Measurements from ENCODE around the gene TSSK1B. TPM values are rescaled to one million over a fixed set of nuclear protein-coding genes. Genes with fewer than 3 reads are reported as not detected.
"Not testable (repeated sequence)": the region's sequence is repeated elsewhere in the genome, so short reads cannot be mapped to it uniquely, and the experiment has no call there.

The TSSK1B gene
- total RNA-seq, 1 experiment from 2014 or later: 0.08 TPM

GRCh38 chr5:113433862-113434612, 752 bp downstream of the TSSK1B start:
- no peak overlapping the region for H3K27ac ChIP-seq
- H3K27me3 ChIP-seq: peaks cover 4% of the 10 kb centered on the region
- H3K9me3 ChIP-seq (replicated peaks): no peaks in the 10 kb centered on the region
- DNase-seq: no peak
- no peak overlapping the region for H3K4me3 ChIP-seq
- no peaks in the 10 kb centered on the region for H3K36me3 ChIP-seq
- no peaks in the 10 kb centered on the region for H3K4me1 ChIP-seq

GRCh38 chr5:113433071-113433470, 1.7 kb downstream of the TSSK1B start:
- peaks cover 4% of the 10 kb centered on the region for H3K27me3 ChIP-seq
- no peaks in the 10 kb centered on the region for H3K36me3 ChIP-seq
- H3K27ac ChIP-seq: no peak overlapping the region

GRCh38 chr5:113427871-113428574, 6.8 kb downstream of the TSSK1B start:
- no peak overlapping the region for H3K4me3 ChIP-seq
- no peak overlapping the region for H3K27ac ChIP-seq
- no peak for DNase-seq
- no peaks in the 10 kb centered on the region for H3K9me3 ChIP-seq (replicated peaks)
- no peaks in the 10 kb centered on the region for H3K36me3 ChIP-seq
- H3K4me1 ChIP-seq: no peaks in the 10 kb centered on the region
- no peaks in the 10 kb centered on the region; the same call in 1 of the 2 replicates for H3K27me3 ChIP-seq

More at GRCh38 chr5:113433071-113433470, 1.7 kb downstream of the TSSK1B start:
- H3K4me3 ChIP-seq: no peak overlapping the region
- H3K9me3 ChIP-seq (replicated peaks): no peaks in the 10 kb centered on the region
- no peaks in the 10 kb centered on the region for H3K4me1 ChIP-seq
- DNase-seq: no peak

GRCh38 chr5:113425909-113426308, 8.9 kb downstream of the TSSK1B start:
- no peaks in the 10 kb centered on the region for H3K36me3 ChIP-seq
- no peaks in the 10 kb centered on the region; the same call in 1 of the 2 replicates for H3K27me3 ChIP-seq
- H3K27ac ChIP-seq: no peak overlapping the region
- H3K9me3 ChIP-seq (replicated peaks): no peaks in the 10 kb centered on the region
- no peaks in the 10 kb centered on the region for H3K4me1 ChIP-seq
- DNase-seq: no peak
- H3K4me3 ChIP-seq: no peak overlapping the region

- Histone ChIP-seq H3K4me3 (no peak overlapping the region), H3K27me3 (no peaks in the 10 kb centered on the region), H3K4me1 (no peaks in the 10 kb centered on the region), H3K9me3 (replicated peaks) (no peaks in the 10 kb centered on the region), H3K27ac (no peak overlapping the region), H3K36me3 (no peaks in the 10 kb centered on the region)
- no peak for DNase-seq
These were observed 13.1 kb downstream of the TSSK1B start for GRCh38 chr5:113421693-113422092.

GRCh38 chr5:113405530-113405929, 29.3 kb downstream of the TSSK1B start:
- Histone ChIP-seq H3K4me3 (no peak overlapping the region), H3K4me1 (no peaks in the 10 kb centered on the region), H3K36me3 (no peaks in the 10 kb centered on the region), H3K27me3 (peaks cover 3% of the 10 kb centered on the region; the same call in 1 of the 2 replicates), H3K27ac (no peak overlapping the region), H3K9me3 (replicated peaks) (no peaks in the 10 kb centered on the region)
- DNase-seq: no peak

- Histone ChIP-seq H3K27ac (no peak overlapping the region), H3K36me3 (no peaks in the 10 kb centered on the region), H3K9me3 (replicated peaks) (no peaks in the 10 kb centered on the region), H3K4me3 (no peak overlapping the region), H3K4me1 (no peaks in the 10 kb centered on the region), H3K27me3 (peaks cover 3% of the 10 kb centered on the region; the same call in 1 of the 2 replicates)
- no peak for DNase-seq
These were observed 30.5 kb downstream of the TSSK1B start for GRCh38 chr5:113404269-113404668.

GRCh38 chr5:113397986-113398385, 36.8 kb downstream of the TSSK1B start:
- H3K27ac ChIP-seq; H3K27me3 ChIP-seq; H3K9me3 ChIP-seq (replicated peaks); H3K4me1 ChIP-seq; H3K36me3 ChIP-seq; DNase-seq; H3K4me3 ChIP-seq: not testable (repeated sequence)

- no peak overlapping the region for H3K27ac ChIP-seq
- no peaks in the 10 kb centered on the region for H3K9me3 ChIP-seq (replicated peaks)
- no peaks in the 10 kb centered on the region for H3K4me1 ChIP-seq
- H3K4me3 ChIP-seq: no peak overlapping the region
- DNase-seq: no peak
- no peaks in the 10 kb centered on the region for H3K27me3 ChIP-seq
- no peaks in the 10 kb centered on the region for H3K36me3 ChIP-seq
These were observed 37.7 kb downstream of the TSSK1B start for GRCh38 chr5:113397046-113397445.

- DNase-seq: no peak
- H3K4me1 ChIP-seq: no peaks in the 10 kb centered on the region
These were observed 40.1 kb downstream of the TSSK1B start for GRCh38 chr5:113394658-113395057.

GRCh38 chr5:113390224-113390623, 44.6 kb downstream of the TSSK1B start:
- no peaks in the 10 kb centered on the region for H3K4me1 ChIP-seq
- no peak overlapping the region for H3K27ac ChIP-seq
- no peak for DNase-seq
- no peaks in the 10 kb centered on the region for H3K9me3 ChIP-seq (replicated peaks)
- H3K36me3 ChIP-seq: no peaks in the 10 kb centered on the region
- H3K27me3 ChIP-seq: no peaks in the 10 kb centered on the region
- H3K4me3 ChIP-seq: no peak overlapping the region

More at GRCh38 chr5:113394658-113395057, 40.1 kb downstream of the TSSK1B start:
- no peak overlapping the region for H3K4me3 ChIP-seq
- H3K9me3 ChIP-seq (replicated peaks): no peaks in the 10 kb centered on the region
- H3K27me3 ChIP-seq: no peaks in the 10 kb centered on the region
- no peaks in the 10 kb centered on the region for H3K36me3 ChIP-seq
- no peak overlapping the region for H3K27ac ChIP-seq

- no peak overlapping the region for H3K4me3 ChIP-seq
- no peaks in the 10 kb centered on the region for H3K9me3 ChIP-seq (replicated peaks)
- H3K27ac ChIP-seq: no peak overlapping the region
- no peaks in the 10 kb centered on the region for H3K36me3 ChIP-seq
- no peak for DNase-seq
- H3K4me1 ChIP-seq: no peaks in the 10 kb centered on the region
- H3K27me3 ChIP-seq: no peaks in the 10 kb centered on the region
These were observed 45.7 kb downstream of the TSSK1B start for GRCh38 chr5:113389116-113389515.

- no peak overlapping the region for H3K27ac ChIP-seq
- DNase-seq: peak in 1 of 2 experiments; percentile 15
These were observed 46.9 kb downstream of the TSSK1B start for GRCh38 chr5:113387844-113388243.

GRCh38 chr5:113384782-113385285, 50.0 kb downstream of the TSSK1B start:
- Histone ChIP-seq H3K36me3 (no peaks in the 10 kb centered on the region), H3K27me3 (no peaks in the 10 kb centered on the region; the same call in 1 of the 2 replicates), H3K9me3 (replicated peaks) (no peaks in the 10 kb centered on the region), H3K27ac (no peak overlapping the region), H3K4me3 (no peak overlapping the region), H3K4me1 (no peaks in the 10 kb centered on the region)
- no peak for DNase-seq

More at GRCh38 chr5:113387844-113388243, 46.9 kb downstream of the TSSK1B start:
- no peak overlapping the region for H3K4me3 ChIP-seq
- H3K9me3 ChIP-seq (replicated peaks): no peaks in the 10 kb centered on the region
- H3K4me1 ChIP-seq: no peaks in the 10 kb centered on the region
- H3K27me3 ChIP-seq: no peaks in the 10 kb centered on the region
- no peaks in the 10 kb centered on the region for H3K36me3 ChIP-seq

- Histone ChIP-seq H3K36me3 (no peaks in the 10 kb centered on the region), H3K9me3 (replicated peaks) (no peaks in the 10 kb centered on the region), H3K4me3 (no peak overlapping the region), H3K4me1 (no peaks in the 10 kb centered on the region), H3K27me3 (peaks cover 4% of the 10 kb centered on the region; the same call in 1 of the 2 replicates), H3K27ac (no peak overlapping the region)
- no peak for DNase-seq
These were observed 52.1 kb downstream of the TSSK1B start for GRCh38 chr5:113382731-113383130.
